HL-60/S4 treated with phorbol 12-myristate 13-acetate at 8.2 ng/mL for 4 days and 3 days (cell line): Measurements from ENCODE around the gene TMEM179.
"Not testable (repeated sequence)": the region's sequence is repeated elsewhere in the genome, so short reads cannot be mapped to it uniquely, and the experiment has no call there.

Source experiments
- in situ Hi-C: fragments of 300-500 bp; cut with MboI; formaldehyde crosslinking; loops from 2 replicates; pipeline ENCODE4 v1.15.0; 2022; ENCODE audit warnings: low sequenced_read_pairs

The TMEM179 gene

GRCh38 chr14:104589338-104590195 is 15.0 kb downstream of the TMEM179 start:
- in situ Hi-C loops: no loop called here

GRCh38 chr14:104588066-104588857 is 16.3 kb downstream of the TMEM179 start:
- in situ Hi-C loops: no loop called here

- in situ Hi-C loops: no loop called here
These were observed 16.9 kb downstream of the TMEM179 start for GRCh38 chr14:104587641-104588040.

- in situ Hi-C loops: no loop called here
These were observed 17.5 kb downstream of the TMEM179 start for GRCh38 chr14:104586832-104587620.

- in situ Hi-C loops: no loop called here
These were observed 18.4 kb downstream of the TMEM179 start for GRCh38 chr14:104585966-104586697.

GRCh38 chr14:104584557-104584956 is 20.0 kb downstream of the TMEM179 start:
- in situ Hi-C loops: no loop called here

GRCh38 chr14:104583424-104584306 is 20.9 kb downstream of the TMEM179 start:
- in situ Hi-C loops: no loop called here

- in situ Hi-C loops: no loop called here
These were observed 21.9 kb downstream of the TMEM179 start for GRCh38 chr14:104582662-104583061.

- in situ Hi-C loops: no loop called here
These were observed 22.6 kb downstream of the TMEM179 start for GRCh38 chr14:104582005-104582404.

- in situ Hi-C loops: no loop called here
These were observed 23.1 kb downstream of the TMEM179 start for GRCh38 chr14:104581521-104581920.

- in situ Hi-C loops: no loop called here
These were observed 23.6 kb downstream of the TMEM179 start for GRCh38 chr14:104580961-104581360.

GRCh38 chr14:104579939-104580338 is 24.6 kb downstream of the TMEM179 start:
- in situ Hi-C loops: not testable (repeated sequence)

GRCh38 chr14:104579507-104579906 is 25.1 kb downstream of the TMEM179 start, which contains the start of gene C14orf180:
Gene C14orf180 (plus strand): TSS chr14:104579764. CDS start chr14:104586431, 6,667 bp downstream.
- in situ Hi-C loops: no loop called here

- in situ Hi-C loops: no loop called here
These were observed 26.3 kb downstream of the TMEM179 start for GRCh38 chr14:104578321-104578720.

- in situ Hi-C loops: no loop called here
These were observed 26.7 kb downstream of the TMEM179 start for GRCh38 chr14:104577847-104578301.

- in situ Hi-C loops: no loop called here
These were observed 27.1 kb downstream of the TMEM179 start for GRCh38 chr14:104577426-104577825.

- in situ Hi-C loops: no loop called here
These were observed 27.6 kb downstream of the TMEM179 start for GRCh38 chr14:104576970-104577332.

- in situ Hi-C loops: no loop called here
These were observed 28.2 kb downstream of the TMEM179 start for GRCh38 chr14:104576232-104576969.
